ENCODE data around the gene GRB10. TPM values are rescaled to one million over a fixed set of nuclear protein-coding genes. Genes with fewer than 3 reads are reported as not detected.

The GRB10 gene
- total and polyA plus RNA-seq, 2 experiments from 2014 or later = 35.0 to 154 TPM

- TF ChIP-seq EZH2 (IDR thresholded peaks at IDR 0.05; ENCODE audit: low read depth, unreplicated experiment) = no peak
- TF ChIP-seq POLR2AphosphoS5 (IDR thresholded peaks at IDR 0.05; ENCODE audit: low read depth) = no peak
- TF ChIP-seq JUNB (IDR thresholded peaks at IDR 0.05; ENCODE audit: unreplicated experiment) = no peak
- TF ChIP-seq ZNF114 (CRISPR knock-in tag; IDR thresholded peaks at IDR 0.05) = no peak
- no peak for TF ChIP-seq CTCF (conservative IDR thresholded peaks at IDR 0.05; ENCODE audit: low read depth in 2 of 2)
Observed at GRCh38 chr7:50657912-50658311, 124.8 kb downstream of the GRB10 start (continued).

GRCh38 chr7:50657341-50657873 lies 125.3 kb downstream of the GRB10 start:
- no peaks in the 10 kb centered on the region for H3K27me3 ChIP-seq (ENCODE audit: insufficient read depth)
- peaks cover 8% of the 10 kb centered on the region for H3K79me2 ChIP-seq (replicated peaks; ENCODE audit: insufficient read depth)

More at GRCh38 chr7:50657341-50657873, 125.3 kb downstream of the GRB10 start:
- Histone ChIP-seq H3K27ac (ENCODE audit: low read depth) (0 out of 2 replicates have a peak overlapping the region, but pooled peaks have one; percentile 9), H3F3A (replicated peaks; ENCODE audit: low read depth) (no peaks in the 10 kb centered on the region), H3K36me3 (ENCODE audit: insufficient read depth) (no peaks in the 10 kb centered on the region), H4K20me1 (replicated peaks; ENCODE audit: insufficient read depth) (no peaks in the 10 kb centered on the region; the same call in none of the 2 replicates), H3K4me3 (no peak overlapping the region), H3K9me2 (ENCODE audit: insufficient read depth) (no peaks in the 10 kb centered on the region), H3K4me2 (no peak overlapping the region), H2AFZ (no peak overlapping the region), H3K4me1 (ENCODE audit: insufficient read depth) (no peaks in the 10 kb centered on the region)
- H3K27ac Mint-ChIP-seq = no peak overlapping the region
- ATAC-seq = no peak
- no peaks in the 10 kb centered on the region for H3K9me3 Mint-ChIP-seq
- DNase-seq (ENCODE audit: low spot score) = no peak
- H3K4me3 Mint-ChIP-seq = no peak overlapping the region
- H3K36me3 Mint-ChIP-seq (ENCODE audit: low read depth) = peaks cover 18% of the 10 kb centered on the region; the same call in 2 of the 3 replicates
- TF ChIP-seq CTCF (conservative IDR thresholded peaks at IDR 0.05; ENCODE audit: low read depth in 2 of 2) = no peak
- TF ChIP-seq EZH2 (IDR thresholded peaks at IDR 0.05; ENCODE audit: low read depth, unreplicated experiment) = no peak
- no peak for TF ChIP-seq REST (IDR thresholded peaks at IDR 0.05; ENCODE audit: unreplicated experiment)
- no peak for TF ChIP-seq CREB1 (CRISPR knock-in tag; IDR thresholded peaks at IDR 0.05; ENCODE audit: low read depth)
- H3K27me3 Mint-ChIP-seq (ENCODE audit: insufficient read depth, low read depth, poor library complexity) = peaks cover 12% of the 10 kb centered on the region
- H3K4me1 Mint-ChIP-seq = peaks cover 11% of the 10 kb centered on the region

All from GM23338 (cell line).